ENCODE results near the gene AMOTL2. TPM values are rescaled to one million over a fixed set of nuclear protein-coding genes. Genes with fewer than 3 reads are reported as not detected.

The AMOTL2 gene
- total RNA-seq, 1 experiment from 2014 or later: 153 TPM

- intact Hi-C loops (cut with micrococcal nuclease; ENCODE audit: unreplicated experiment): no loop called here
- TF ChIP-seq CTCF (IDR thresholded peaks at IDR 0.05; ENCODE audit: unreplicated experiment): no peak
- CTCF ChIA-PET: no interaction called here
- DNase-seq: no peak
- Mint-ChIP-seq H3K4me3 (ENCODE audit: low read depth, unreplicated experiment) (no peak overlapping the region), H3K27ac (ENCODE audit: unreplicated experiment) (no peak overlapping the region), H3K36me3 (ENCODE audit: insufficient read depth, unreplicated experiment) (no peaks in the 10 kb centered on the region), H3K9me3 (ENCODE audit: low read depth, unreplicated experiment) (peaks cover 5% of the 10 kb centered on the region), H3K4me1 (ENCODE audit: low read depth, unreplicated experiment) (peaks cover 6% of the 10 kb centered on the region), H3K27me3 (ENCODE audit: unreplicated experiment) (peaks cover 32% of the 10 kb centered on the region)
- no TSS peak for BruUV-seq (replicated peaks)
Observed at GRCh38 chr3:134387293-134387692, 13.0 kb upstream of the AMOTL2 start.

GRCh38 chr3:134384963-134385362, 10.7 kb upstream of the AMOTL2 start:
- H3K27me3 Mint-ChIP-seq (ENCODE audit: unreplicated experiment): peaks cover 23% of the 10 kb centered on the region
- peaks cover 29% of the 10 kb centered on the region for H3K4me1 Mint-ChIP-seq (ENCODE audit: low read depth, unreplicated experiment)
- no peak for TF ChIP-seq CTCF (IDR thresholded peaks at IDR 0.05; ENCODE audit: unreplicated experiment)
- CTCF ChIA-PET: interaction anchor here (0.6 to 1.4 kb wide), 4 partner anchors 18 to 172 kb away, joined by 3 to 5 read pairs (median 3); no protein-coding TSS in a partner anchor
- BruUV-seq (replicated peaks): no TSS peak
- H3K4me3 Mint-ChIP-seq (ENCODE audit: low read depth, unreplicated experiment): no peak overlapping the region
- no peak for DNase-seq
- intact Hi-C loops (cut with micrococcal nuclease; ENCODE audit: unreplicated experiment): loop anchor here (5.0 kb wide), 1 partner anchor 42 kb away; no protein-coding TSS in a partner anchor
- H3K27ac Mint-ChIP-seq (ENCODE audit: unreplicated experiment): no peak overlapping the region
- H3K36me3 Mint-ChIP-seq (ENCODE audit: insufficient read depth, unreplicated experiment): peaks cover 9% of the 10 kb centered on the region
- H3K9me3 Mint-ChIP-seq (ENCODE audit: low read depth, unreplicated experiment): peaks cover 2% of the 10 kb centered on the region

GRCh38 chr3:134381831-134382442, 7.7 kb upstream of the AMOTL2 start:
- intact Hi-C loops (cut with micrococcal nuclease; ENCODE audit: unreplicated experiment): loop anchor here (5.0 kb wide), 1 partner anchor 45 kb away; no protein-coding TSS in a partner anchor
- Mint-ChIP-seq H3K36me3 (ENCODE audit: insufficient read depth, unreplicated experiment) (peaks cover 9% of the 10 kb centered on the region), H3K4me1 (ENCODE audit: low read depth, unreplicated experiment) (peaks cover 54% of the 10 kb centered on the region), H3K27ac (ENCODE audit: unreplicated experiment) (peak overlapping the region; percentile 84), H3K9me3 (ENCODE audit: low read depth, unreplicated experiment) (no peaks in the 10 kb centered on the region), H3K27me3 (ENCODE audit: unreplicated experiment) (no peaks in the 10 kb centered on the region), H3K4me3 (ENCODE audit: low read depth, unreplicated experiment) (peak overlapping the region; percentile 51)
- no peak for TF ChIP-seq CTCF (IDR thresholded peaks at IDR 0.05; ENCODE audit: unreplicated experiment)
- no TSS peak for BruUV-seq (replicated peaks)
- DNase-seq: peak; percentile 98
- CTCF ChIA-PET: interaction anchor here (0.8 to 1.4 kb wide), 8 partner anchors 10 to 92 kb away, joined by 3 to 10 read pairs (median 5); no protein-coding TSS in a partner anchor

GRCh38 chr3:134381076-134381475, 6.8 kb upstream of the AMOTL2 start:
- H3K36me3 Mint-ChIP-seq (ENCODE audit: insufficient read depth, unreplicated experiment): peaks cover 9% of the 10 kb centered on the region
- no peak overlapping the region for H3K4me3 Mint-ChIP-seq (ENCODE audit: low read depth, unreplicated experiment)
- H3K27me3 Mint-ChIP-seq (ENCODE audit: unreplicated experiment): no peaks in the 10 kb centered on the region
- CTCF ChIA-PET: interaction anchor here (0.8 to 1.4 kb wide), 8 partner anchors 9 to 93 kb away, joined by 3 to 10 read pairs (median 5); no protein-coding TSS in a partner anchor
- no peaks in the 10 kb centered on the region for H3K9me3 Mint-ChIP-seq (ENCODE audit: low read depth, unreplicated experiment)
- TF ChIP-seq CTCF (IDR thresholded peaks at IDR 0.05; ENCODE audit: unreplicated experiment): no peak
- intact Hi-C loops (cut with micrococcal nuclease; ENCODE audit: unreplicated experiment): loop anchor here (5.0 kb wide), 1 partner anchor 46 kb away; no protein-coding TSS in a partner anchor
- H3K27ac Mint-ChIP-seq (ENCODE audit: unreplicated experiment): peak overlapping the region; percentile 84
- no TSS peak for BruUV-seq (replicated peaks)
- DNase-seq: no peak
- H3K4me1 Mint-ChIP-seq (ENCODE audit: low read depth, unreplicated experiment): peaks cover 63% of the 10 kb centered on the region

Measured in Calu3 (cell line).